Stimulated activated CD4-positive, alpha-beta T cell treated with anti-CD3 and anti-CD28 coated beads, Interleukin-15, amount 100 ng/mL, for 48 hours (primary cell): ENCODE results near the gene ADAMTS2.

Source experiments
- DNase-seq, 2 donors: peaks; one replicate each; pipeline ENCODE4 v3.0.0-alpha.2; 2020; ENCODE audit warnings: low read depth in 2 of 2

ADAMTS2 gene

DNA sequence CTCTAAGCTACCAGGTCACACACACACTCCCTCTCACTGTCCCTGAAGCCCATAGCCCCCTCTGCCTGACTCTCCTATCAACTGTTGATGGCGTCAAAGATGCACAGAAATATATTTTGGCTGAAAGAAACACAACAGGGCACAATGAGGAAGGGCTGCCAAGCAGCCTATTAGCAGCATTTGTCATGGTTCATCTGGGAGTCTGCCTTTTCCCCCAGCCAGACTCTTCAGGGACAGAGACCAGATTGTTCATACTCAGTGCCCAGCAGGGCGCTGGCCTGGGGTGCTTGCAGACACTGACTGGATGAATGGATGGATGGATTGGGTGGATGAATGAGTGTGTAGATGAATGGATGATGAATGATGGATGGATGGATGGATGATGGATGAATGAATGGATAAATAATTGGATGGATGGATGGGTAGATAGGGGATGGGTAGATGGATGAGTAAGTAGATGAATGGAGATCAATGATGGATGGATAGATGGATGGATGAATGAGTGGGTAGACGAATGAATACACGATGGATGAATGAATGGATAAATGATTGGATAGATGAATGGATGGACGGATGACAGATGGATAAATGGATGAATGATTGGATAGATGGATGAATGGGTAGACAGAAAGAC lies 90.5 kb downstream of the ADAMTS2 start:
- no peak for DNase-seq

DNA sequence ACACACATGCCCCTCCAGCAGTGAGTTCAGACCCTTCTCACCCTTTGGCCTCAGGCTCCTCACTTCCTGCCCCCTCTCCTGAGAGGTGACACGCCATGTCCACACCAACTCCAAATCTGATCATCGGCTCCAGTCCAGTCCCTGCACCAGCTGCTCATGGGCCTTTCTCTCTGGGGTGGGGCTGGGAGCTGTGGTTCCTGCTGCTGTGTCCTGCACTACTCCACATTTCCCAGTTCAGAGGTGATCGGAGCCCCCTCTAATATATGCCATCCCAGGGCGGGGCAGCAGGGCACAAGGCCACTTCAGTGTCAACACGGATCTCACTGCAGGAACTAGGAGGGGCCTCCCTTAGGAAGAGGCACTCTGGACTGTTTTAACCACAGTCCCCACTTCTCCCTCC lies 91.5 kb downstream of the ADAMTS2 start:
- DNase-seq = no peak

DNA sequence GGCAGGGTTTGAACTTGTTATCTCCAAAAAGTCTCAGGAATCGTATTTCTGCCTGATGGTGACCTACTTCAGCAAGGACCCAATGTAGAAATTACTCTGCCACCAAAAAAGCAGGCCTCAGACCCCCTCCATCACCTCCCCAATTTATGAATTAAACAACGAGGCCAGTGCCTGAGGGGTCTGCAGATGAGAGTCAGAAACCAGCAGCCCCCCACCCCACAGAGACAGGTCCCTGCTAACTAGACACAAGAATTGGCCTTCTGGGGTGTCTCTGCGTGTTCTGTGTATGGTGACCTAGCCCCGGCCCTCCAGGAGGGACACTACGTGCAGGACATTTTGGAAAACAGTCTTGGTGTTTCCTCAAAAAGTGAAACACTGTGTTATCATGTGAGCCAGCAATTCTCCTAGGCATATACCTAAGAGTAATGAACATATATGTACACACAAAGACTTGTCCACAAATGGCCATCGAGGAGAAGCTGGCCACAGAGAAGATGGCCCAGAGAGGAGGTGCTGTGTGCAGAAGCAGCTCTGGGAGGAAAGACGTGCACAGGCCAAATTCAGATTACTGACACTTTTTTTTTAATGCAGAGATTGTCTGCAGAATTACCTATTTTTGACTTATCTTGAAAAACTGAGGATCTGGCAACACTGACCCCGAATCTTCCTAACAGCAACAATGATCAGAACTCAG lies 93.8 kb downstream of the ADAMTS2 start:
- no peak for DNase-seq

DNA sequence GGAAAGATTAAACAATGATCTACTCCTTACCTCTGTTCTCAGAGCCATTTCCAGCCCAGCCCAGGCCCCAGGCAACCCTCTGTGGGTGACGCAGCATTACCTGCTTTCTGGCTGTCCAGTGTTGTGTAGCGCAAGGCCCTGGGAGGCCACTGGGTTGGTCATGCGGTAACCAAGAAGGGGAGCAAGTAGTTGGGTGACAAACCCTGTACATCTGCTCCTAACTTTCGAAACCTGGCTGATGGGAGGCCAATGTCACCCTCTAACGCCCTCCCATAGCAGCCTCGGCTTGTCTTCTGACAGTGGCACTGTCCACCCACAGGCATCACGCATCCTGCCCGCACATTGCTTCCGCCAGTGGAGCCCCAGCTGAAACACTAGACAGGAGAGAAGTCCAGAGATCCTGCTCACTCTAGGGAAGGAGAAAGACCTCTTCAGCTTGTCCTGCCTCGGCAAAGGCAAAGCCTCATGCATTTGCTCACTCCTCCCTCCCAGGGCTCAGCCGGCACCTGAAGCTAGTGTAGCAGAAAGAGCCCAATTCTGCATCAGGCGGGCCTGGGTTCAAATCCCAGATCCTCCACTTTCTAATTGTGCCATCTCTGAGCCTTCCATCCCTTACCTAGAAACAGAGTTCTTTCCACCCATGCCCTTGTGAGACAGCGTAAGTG lies 94.6 kb downstream of the ADAMTS2 start:
- no peak for DNase-seq

DNA sequence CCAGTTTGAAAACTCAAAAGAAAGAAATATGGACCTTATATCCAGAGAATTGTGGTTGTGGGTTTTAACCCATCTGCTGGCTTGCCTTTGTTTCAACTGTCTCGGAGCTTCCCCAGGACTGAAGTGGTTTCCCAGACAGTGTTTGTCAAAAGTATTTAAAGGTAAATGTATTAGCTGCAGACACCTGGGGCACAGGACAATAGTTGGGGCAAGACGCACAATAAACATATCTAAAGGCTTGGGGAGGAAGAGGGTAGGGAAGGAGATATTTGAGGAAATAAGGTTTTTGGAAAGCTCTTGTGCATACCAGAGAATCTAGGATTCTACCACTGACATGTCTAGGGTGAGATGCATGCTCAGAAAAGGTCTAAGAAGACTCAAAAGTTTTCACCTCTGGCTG lies 99.0 kb downstream of the ADAMTS2 start:
- DNase-seq = no peak

DNA sequence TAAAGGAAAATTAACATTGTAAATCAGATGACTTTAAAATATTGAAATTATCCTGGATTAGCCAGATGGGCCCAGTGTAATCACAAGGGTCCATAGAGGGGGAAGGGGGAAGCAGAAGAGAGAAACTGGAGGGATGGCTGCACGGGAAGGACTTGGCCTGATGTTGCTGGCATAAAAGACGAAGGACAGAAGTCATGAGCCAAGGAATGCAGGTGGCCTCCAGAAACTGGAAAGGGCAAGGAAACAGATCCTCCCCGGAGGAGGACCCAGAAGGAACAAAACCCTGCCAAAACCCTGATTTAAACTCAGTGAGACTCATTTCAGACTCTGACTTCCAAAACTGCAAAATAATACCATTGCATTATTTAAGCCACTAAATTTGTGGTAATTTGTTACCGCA lies 100.2 kb downstream of the ADAMTS2 start:
- DNase-seq = no peak

DNA sequence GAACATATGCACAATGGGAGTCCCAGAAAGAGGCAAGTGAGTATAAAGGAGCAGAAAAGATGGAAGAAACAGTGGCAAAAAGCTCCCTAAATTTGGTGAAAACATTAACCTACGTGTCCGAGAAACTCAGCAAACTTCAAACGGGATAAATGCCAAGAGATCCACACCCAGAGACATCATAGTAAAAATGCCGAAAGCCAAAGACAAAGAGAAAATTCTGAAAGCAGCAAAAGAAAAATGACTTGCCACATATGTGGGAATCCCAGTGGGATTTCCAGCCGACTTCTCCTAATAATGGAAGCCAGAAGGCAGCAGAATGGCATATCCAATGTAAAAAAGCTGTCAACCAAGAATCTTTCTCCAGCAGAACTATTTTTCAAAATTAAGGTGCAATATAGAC lies 101.2 kb downstream of the ADAMTS2 start:
- no peak for DNase-seq

DNA sequence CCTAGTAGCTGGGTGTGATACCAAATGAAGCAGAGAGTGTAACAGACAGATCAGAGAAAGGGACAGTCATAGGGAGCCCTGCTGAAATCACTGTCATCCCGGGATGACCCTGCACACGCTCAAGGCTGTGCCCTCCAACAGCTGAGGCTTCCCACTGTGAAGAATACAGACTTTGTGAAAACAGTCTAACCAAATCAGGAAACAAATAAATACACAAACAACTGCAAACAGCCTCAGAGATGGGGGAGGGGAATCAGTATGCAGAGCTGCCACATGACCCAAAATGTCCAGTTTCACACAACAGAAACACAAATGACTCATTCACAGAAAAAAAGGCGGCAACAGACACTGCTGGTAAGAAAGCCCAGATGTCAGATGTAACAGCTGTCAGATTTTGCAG lies 101.9 kb downstream of the ADAMTS2 start:
- DNase-seq = no peak

DNA sequence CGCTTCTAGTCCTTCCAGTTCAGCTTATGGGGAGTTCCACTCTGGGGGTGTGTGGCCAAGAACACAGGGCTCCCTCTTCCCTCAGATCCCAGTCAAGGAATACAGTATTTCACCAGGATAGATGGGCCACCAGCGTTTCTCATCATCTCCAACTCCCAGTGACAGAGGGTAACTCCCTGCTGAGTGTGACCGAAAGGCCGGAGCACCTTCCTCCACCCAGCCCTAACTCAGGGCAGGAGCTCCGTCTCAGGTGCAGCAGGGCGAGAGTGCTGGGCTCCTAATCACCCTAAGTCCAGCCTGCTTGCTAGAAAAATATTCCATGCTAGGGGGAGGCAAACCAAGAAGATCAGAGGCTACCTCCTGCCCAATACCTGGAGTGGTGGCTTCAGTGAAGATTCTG lies 102.6 kb downstream of the ADAMTS2 start:
- DNase-seq = no peak

DNA sequence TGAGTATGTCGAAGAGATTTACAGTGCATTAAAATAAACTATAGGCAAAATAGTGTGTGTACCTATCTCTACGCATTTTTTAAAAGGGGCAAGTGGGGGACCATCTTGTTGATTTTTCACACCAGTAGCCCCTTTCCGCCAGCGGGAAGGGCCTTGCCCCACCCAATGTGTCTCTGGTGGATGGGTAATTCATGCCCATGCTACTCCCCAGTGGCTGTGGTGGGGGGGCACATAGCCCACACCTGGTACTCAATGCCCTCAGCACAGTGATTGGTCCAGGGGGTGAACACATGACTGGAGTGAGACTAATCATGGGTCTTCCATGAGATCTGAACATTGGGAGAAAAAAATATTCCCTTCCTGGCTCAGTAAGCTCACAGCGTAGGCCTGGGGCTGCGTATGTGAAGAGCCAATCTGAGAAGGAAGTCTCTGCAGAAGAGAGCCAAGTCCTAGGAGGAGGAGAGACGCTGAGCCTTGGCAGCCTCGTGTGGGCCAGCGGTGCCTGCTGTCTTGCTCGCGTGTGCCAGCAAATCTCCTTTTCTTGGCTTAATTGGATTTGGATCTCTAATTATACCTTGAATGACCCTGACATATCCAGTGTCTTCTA lies 103.4 kb downstream of the ADAMTS2 start:
- DNase-seq = no peak

DNA sequence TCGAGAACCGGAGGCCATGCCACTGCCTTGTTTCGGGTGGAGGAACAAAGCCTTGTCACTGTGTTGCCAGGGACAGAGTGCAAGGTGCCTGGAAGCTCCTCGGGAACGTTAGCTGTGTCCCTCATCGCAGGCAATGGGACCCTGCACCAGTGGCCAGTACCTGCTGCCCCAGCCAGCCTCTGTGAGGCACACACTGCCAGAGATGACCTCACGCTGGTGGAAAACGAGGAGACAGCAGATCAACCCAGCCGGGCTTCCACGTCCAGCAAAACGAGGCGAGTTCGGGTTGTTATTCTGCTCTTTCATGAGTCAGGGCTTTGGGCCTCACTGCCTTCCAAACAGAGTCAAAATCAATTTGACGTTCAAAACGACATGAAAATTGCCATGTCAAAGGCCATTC lies 104.1 kb downstream of the ADAMTS2 start:
- no peak for DNase-seq

DNA sequence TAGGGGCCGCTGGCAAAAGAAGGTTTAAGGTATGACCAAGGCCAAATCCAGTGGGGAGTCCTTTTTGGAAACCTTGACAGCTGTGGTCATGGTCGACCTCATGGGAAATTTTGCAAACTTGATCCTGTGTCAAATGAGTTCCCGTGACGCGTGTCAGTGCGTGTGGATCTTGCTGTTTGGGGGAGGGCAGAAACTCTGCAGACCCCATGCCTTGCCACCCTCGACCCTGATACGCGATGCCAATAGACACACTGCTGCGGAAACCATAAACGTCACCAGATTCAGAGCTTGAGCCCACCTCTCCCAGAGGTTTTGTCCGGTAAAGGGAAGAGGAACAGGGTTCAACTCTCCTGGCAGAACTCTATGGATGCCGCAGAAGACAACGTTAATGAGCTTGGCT lies 104.7 kb downstream of the ADAMTS2 start:
- no peak for DNase-seq

DNA sequence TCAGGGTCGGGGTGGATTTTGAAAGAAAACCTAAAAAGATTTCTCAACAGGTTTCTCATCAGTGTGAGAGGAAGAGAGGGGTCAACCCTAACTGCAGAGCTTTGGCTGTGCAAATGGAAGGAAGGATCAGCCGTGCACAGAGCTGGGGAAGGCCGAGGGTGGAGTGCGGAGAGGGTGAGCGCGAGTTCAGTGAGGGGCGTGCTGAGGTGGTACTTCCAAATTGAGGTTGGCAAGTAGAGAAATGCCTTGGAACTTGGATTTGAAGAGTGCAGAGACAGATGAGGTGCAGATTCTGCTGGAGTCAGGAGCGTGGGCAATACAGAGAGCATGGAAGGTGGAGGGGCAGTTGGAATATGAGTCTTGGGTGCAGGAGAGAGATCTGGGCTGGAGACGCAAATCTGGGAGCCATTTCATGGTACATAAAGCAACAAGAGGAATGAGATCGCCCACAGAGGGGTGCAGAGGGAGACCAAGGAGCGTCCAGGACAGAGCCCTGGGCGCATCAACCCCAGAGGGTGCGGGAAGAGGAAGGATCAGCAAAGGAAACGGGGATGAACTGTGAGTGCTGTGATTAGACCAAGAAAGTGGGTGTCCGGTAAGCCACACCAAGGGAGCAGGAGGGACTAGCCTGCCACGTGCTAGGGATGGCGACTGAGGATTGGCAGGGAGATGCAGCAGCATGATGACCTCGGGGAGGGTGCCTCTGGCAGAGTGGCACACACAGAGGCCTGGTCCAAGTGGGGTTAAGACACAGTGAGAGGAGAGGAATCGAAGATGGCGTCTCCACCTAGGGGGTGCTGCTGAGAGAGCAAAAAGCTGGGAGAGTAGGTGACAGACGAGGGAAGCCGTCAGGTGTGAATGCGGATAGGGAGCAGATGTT lies 105.8 kb downstream of the ADAMTS2 start:
- DNase-seq = no peak

DNA sequence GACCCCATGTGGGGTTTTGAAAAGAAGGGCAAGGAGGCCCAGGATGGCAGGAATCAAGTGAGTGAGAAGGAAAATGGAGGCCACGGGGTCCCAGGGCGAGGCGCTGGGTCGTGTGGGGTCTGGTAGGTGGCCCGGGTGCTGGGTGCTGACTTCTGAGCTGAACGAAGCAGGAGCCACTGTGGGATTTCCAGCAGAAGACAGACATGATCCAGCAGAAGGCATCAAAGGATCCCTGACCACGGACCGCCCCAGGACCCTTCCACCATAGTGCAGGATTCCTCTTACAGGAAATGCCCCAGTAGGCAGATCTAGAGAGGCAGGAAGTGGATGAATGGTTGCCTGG lies 106.7 kb downstream of the ADAMTS2 start:
- DNase-seq = no peak

DNA sequence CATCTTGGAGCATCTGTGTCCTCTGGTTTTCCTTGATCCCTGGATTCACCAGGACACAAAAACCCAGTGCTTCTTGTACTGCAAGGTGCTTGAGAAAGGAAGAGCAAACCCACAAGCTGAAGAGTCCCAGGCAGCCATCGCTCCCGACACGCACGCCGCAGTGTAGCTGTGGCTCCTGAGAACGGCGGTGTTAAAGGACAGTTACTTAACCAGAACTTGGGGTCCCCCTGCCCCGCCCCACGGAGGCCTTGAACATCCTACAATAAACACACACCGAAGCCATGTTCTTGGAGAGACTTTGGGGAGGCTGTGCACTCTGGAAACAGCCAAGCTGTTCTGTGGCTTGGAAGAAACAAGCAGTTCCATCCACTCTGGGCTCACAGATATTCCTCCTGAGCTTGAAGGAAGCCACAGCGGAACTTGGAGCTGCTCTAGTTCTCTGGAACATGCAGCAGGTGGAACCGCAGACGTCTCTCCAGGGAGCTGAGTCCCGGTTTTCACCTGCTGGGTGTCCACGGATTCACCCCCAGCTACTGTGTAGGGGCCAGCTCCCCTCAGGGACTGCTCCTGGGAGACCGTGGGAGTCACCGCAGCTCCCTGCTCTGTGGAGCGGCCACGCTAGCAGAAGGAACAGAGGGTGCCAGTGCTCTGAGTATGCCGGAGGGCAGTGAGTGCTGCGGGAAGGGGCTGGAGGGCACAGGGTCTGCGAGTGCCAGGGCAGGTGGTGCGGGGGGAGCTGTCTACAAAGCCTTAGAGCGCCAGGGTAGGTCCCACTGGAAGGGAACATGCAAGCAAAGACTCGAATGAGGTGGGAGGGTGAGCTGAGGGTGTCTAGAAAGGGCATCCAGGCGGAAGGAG lies 107.3 kb downstream of the ADAMTS2 start:
- no peak for DNase-seq

DNA sequence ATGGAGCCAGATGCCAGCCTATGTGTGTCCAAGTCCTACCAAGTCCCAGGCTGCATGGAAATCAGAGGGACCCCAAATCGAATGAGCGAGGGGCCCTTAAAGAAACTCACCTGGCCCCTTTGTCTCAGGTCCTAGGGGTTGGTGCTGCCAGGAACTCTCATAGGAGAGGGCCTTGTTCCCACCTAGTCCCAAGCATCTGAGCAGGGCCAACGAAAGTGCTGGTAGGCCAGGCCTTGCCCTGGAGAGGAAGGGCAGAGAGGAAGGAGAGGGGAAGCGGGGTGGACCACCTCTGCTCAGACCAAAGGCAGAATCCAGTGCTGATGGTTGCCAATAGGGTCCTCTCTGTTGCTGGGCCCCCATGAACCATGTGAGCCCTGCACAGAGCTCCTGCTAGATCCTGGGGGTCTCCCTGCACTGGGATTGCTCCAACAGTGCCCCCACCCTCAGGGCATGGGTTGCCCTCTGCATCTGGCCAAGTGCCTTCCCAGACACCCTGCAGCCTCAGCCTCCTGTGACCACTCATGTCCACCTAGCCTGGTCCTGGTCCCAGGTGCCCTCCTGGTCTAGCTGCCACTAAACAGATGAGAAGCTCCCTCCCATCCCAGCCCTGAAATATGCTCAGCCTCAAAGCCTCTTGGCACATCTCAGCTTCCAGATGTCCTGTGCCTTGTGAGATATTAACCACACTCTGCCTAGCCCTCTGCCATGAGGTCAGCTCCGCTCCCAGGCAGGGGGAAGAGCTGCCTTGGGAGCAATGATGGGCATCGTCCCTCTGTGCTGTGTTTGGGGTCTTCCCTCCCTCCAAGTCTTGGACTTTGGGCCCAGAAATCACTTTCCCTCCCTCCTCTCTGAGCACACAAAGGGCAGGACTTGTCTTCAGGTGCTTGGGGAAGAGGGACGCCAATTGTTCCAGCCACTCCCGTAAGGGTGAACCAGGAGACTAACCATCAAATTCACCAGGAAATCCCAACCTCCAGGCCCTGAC lies 109.6 kb downstream of the ADAMTS2 start:
- DNase-seq = no peak

DNA sequence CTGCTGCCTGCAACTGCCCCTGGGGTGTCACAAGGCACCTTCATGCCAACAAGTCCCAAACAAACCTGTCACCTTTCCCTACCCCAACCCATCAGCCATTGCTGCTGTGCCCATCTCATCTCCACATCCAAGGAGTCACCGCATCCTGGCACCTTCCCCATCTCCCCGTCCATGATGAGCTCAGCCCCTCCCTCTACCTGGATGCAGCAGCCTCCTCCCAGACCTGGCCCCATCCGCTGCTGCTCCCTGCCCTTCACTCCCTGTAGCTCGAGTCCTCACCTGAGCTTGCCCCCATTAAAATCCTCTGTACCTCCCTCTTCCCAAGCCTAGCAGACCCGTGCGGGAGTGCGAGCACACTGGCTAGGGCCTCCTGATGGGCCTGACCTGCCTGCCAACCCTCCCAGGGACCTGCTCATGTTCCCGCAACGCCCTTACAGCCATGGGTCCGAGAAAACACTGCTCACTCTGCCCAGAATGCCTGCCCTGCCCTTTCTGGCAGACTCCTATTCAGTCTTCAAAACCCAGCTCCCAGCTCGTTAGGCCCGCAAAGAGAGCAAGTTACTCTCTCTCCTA lies 110.6 kb downstream of the ADAMTS2 start:
- DNase-seq = no peak

DNA sequence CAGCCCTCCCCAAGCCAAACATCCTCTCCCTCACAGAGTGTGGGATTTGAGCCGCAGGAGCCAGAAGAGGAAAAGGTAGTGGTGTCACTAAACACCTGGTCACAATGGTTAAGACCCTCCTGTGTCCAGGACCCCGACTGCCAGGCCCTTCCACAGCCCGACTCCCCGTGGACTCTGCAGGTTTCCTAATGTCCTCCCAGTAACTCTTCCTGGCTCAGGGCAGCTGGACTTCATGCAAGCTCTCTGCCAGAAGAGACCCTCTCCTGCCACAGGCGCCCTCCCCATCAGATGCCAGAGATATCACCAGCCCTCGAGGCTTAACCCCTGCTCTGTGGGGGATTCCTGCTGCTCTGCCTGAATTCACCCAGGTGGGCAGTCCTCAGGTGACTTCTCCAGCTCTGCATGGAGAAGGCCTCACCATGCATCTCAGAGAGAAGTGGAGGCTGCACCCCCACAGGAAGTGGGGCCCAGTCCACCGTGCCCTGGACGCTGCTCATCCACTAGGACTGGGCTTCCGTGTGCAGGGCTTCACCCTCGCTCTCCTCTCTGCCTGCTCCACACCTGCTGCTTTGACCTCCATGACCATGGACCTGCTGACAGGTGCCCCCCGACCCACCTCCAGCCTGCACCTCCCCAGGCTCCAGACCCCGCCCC lies 111.2 kb downstream of the ADAMTS2 start:
- no peak for DNase-seq
